Stimulated activated CD8-positive, alpha-beta memory T cell treated with anti-CD3 and anti-CD28 coated beads, Interleukin-7, amount 100 ng/mL, for 4 hours (primary cell): ENCODE data around the gene TBCA.

Experiments
- DNase-seq, 2 donors: peaks; one replicate each; pipeline ENCODE4 v3.0.0-alpha.2; 2020; ENCODE audit warnings: low read depth in 2 of 2

The TBCA gene

GRCh38 chr5:77775790-77776553, at the start of gene TBCA:
TBCA (minus strand) TSS chr5:77776339; CDS start chr5:77776257, 82 bp downstream.
- DNase-seq, result peak; percentile 78 to 91

- DNase-seq, result no peak
These were observed 48.8 kb upstream of the TBCA start for GRCh38 chr5:77824981-77825380.

- DNase-seq, result no peak
These were observed 40.5 kb upstream of the TBCA start for GRCh38 chr5:77816686-77817085.

- DNase-seq, result no peak
These were observed 36.9 kb upstream of the TBCA start for GRCh38 chr5:77812926-77813589.

- DNase-seq, result no peak
These were observed 30.2 kb upstream of the TBCA start for GRCh38 chr5:77806213-77806843.

GRCh38 chr5:77798456-77798855, 22.3 kb upstream of the TBCA start:
- DNase-seq, result no peak

- DNase-seq, result no peak
These were observed 21.0 kb upstream of the TBCA start for GRCh38 chr5:77797136-77797535.

- DNase-seq, result no peak
These were observed 19.7 kb upstream of the TBCA start for GRCh38 chr5:77795846-77796245.

- DNase-seq, result no peak
These were observed 19.1 kb upstream of the TBCA start for GRCh38 chr5:77795268-77795667.

- DNase-seq, result no peak
These were observed 15.8 kb upstream of the TBCA start for GRCh38 chr5:77791926-77792325.

GRCh38 chr5:77791356-77791755, 15.2 kb upstream of the TBCA start:
- no peak for DNase-seq

GRCh38 chr5:77785229-77785628, 9.1 kb upstream of the TBCA start:
- DNase-seq, result no peak

- DNase-seq, result no peak
These were observed 8.6 kb upstream of the TBCA start for GRCh38 chr5:77784735-77785134.

- no peak for DNase-seq
These were observed 4.9 kb upstream of the TBCA start for GRCh38 chr5:77781076-77781475.

- no peak for DNase-seq
These were observed 2.8 kb upstream of the TBCA start for GRCh38 chr5:77778881-77779438.

- DNase-seq, result no peak
These were observed 2.3 kb upstream of the TBCA start for GRCh38 chr5:77778398-77778797.

GRCh38 chr5:77777911-77778310, 1.8 kb upstream of the TBCA start:
- no peak for DNase-seq

GRCh38 chr5:77777281-77777892, 1.2 kb upstream of the TBCA start:
- no peak for DNase-seq

GRCh38 chr5:77776554-77777206, 541 bp upstream of the TBCA start:
- DNase-seq, result no peak

- DNase-seq, result no peak
These were observed 954 bp downstream of the TBCA start for GRCh38 chr5:77774981-77775789.
